ENCODE results near the gene ADSS1. TPM values are rescaled to one million over a fixed set of nuclear protein-coding genes. Genes with fewer than 3 reads are reported as not detected.

ADSS1 gene
- total RNA-seq, 1 donor from 2014 or later, result 6.9 TPM

DNA sequence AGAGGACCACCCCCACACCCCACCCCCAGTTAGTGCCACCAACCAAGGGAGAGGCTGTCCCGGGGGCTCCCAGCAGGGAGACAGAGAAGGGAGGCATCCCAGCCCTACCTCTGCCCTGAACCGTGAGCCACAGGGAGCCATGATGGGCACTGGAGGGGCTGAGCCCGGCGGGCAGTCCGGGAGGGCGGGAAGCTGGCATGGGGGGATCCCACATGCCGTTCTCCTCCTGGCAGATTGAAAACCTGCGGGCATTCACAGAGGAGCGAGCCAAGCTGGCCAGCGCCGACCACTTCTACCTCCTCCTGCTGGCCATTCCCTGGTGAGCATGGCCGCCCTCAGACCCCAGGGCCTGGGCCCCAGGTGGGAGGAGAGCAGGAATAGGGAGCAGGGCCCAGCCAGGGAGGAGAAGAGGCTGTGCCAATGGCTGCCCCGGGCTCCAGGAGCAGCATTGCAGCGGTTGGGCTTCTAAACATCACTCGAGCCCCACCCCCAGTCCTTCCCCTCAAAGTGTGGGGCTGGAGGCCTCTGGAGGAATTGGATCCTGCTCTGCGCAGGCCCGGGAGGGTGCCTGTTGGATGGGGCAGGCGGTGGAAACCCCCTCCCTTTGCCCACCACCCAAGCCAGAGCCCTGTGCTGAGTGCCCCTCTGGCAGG lies 14.5 kb upstream of the ADSS1 start:
- H3K4me3 Mint-ChIP-seq, result no peak overlapping the region
- TF ChIP-seq, protein P1, sequence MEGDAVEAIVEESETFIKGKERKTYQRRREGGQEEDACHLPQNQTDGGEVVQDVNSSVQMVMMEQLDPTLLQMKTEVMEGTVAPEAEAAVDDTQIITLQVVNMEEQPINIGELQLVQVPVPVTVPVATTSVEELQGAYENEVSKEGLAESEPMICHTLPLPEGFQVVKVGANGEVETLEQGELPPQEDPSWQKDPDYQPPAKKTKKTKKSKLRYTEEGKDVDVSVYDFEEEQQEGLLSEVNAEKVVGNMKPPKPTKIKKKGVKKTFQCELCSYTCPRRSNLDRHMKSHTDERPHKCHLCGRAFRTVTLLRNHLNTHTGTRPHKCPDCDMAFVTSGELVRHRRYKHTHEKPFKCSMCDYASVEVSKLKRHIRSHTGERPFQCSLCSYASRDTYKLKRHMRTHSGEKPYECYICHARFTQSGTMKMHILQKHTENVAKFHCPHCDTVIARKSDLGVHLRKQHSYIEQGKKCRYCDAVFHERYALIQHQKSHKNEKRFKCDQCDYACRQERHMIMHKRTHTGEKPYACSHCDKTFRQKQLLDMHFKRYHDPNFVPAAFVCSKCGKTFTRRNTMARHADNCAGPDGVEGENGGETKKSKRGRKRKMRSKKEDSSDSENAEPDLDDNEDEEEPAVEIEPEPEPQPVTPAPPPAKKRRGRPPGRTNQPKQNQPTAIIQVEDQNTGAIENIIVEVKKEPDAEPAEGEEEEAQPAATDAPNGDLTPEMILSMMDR (conservative IDR thresholded peaks at IDR 0.05), result no peak

DNA sequence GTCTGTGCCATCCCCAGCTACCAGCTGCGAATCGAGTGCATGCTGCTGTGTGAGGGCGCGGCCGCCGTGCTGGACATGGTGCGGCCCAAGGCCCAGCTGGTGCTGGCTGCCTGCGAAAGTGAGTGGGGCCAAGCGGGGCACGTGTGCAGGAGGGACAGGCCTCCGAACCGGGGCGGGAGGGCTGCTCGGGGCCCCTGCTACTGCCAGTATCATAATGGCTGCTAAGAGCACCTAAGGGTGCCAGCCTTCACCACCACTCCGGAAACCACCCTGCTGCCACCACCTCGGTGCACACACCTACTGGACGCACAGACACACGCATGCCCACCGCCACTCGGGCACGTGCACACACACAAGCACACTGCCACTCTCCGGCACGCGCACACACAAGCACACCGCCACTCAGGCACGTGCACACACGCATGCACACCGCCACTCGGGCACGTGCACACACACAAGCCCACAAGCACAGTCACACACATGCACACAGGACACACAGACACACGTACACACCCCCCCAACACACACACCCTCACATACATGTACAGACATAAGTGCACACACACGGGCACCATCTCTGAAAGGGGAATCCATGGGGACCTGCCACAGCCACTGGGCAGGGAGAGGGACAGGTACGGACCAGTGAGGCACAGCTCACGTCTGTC lies 13.8 kb upstream of the ADSS1 start:
- peak overlapping the region; percentile 21 for H3K27ac Mint-ChIP-seq

More for the DNA sequence above, 14.5 kb upstream of the ADSS1 start:
- H3K4me1 Mint-ChIP-seq (ENCODE audit: unreplicated experiment), result no peaks in the 10 kb centered on the region
- no peaks in the 10 kb centered on the region for H3K9me3 Mint-ChIP-seq
- H3K27me3 Mint-ChIP-seq, result no peaks in the 10 kb centered on the region
- DNase-seq (ENCODE audit: extremely low spot score, unreplicated experiment), result no peak
- no peaks in the 10 kb centered on the region for H3K36me3 Mint-ChIP-seq
- no peak overlapping the region for H3K27ac Mint-ChIP-seq

GRCh38 chr14:104712881-104713734 lies 10.9 kb upstream of the ADSS1 start:
- Mint-ChIP-seq H3K27me3 (no peaks in the 10 kb centered on the region), H3K36me3 (peaks cover 5% of the 10 kb centered on the region), H3K4me3 (no peak overlapping the region), H3K4me1 (ENCODE audit: unreplicated experiment) (no peaks in the 10 kb centered on the region), H3K27ac (no peak overlapping the region), H3K9me3 (no peaks in the 10 kb centered on the region)
- TF ChIP-seq, protein P1 (conservative IDR thresholded peaks at IDR 0.05), result no peak
- no peak for DNase-seq (ENCODE audit: extremely low spot score, unreplicated experiment)

More for the DNA sequence above, 13.8 kb upstream of the ADSS1 start:
- no peak overlapping the region for H3K4me3 Mint-ChIP-seq
- no peak for DNase-seq (ENCODE audit: extremely low spot score, unreplicated experiment)
- TF ChIP-seq, protein P1 (conservative IDR thresholded peaks at IDR 0.05), result no peak
- no peaks in the 10 kb centered on the region for H3K36me3 Mint-ChIP-seq
- no peaks in the 10 kb centered on the region for H3K9me3 Mint-ChIP-seq
- H3K4me1 Mint-ChIP-seq (ENCODE audit: unreplicated experiment), result no peaks in the 10 kb centered on the region
- no peaks in the 10 kb centered on the region for H3K27me3 Mint-ChIP-seq

DNA sequence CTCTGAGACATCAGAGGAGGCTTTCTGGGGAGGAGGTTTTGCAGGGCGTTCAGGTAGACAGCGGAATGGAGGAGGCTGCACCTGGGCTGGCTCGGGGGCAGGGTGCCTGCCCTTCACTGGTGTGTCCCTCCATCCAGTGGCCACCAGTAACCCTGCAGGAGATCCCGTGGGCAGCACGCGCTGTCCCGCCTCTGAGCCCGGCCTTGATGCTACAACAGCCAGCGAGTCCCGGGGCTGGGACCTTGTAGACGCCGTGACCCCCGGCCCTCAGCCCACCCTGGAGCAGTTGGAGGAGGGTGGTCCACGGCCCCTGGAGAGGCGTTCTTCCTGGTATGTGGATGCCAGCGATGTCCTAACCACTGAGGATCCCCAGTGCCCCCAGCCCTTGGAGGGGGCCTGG lies 10.0 kb upstream of the ADSS1 start:
- Mint-ChIP-seq H3K36me3 (peaks cover 5% of the 10 kb centered on the region), H3K27ac (no peak overlapping the region), H3K4me1 (ENCODE audit: unreplicated experiment) (no peaks in the 10 kb centered on the region), H3K9me3 (no peaks in the 10 kb centered on the region), H3K4me3 (no peak overlapping the region), H3K27me3 (no peaks in the 10 kb centered on the region)
- no peak for DNase-seq (ENCODE audit: extremely low spot score, unreplicated experiment)
- TF ChIP-seq, protein P1 (conservative IDR thresholded peaks at IDR 0.05), result no peak

- no peak overlapping the region for H3K27ac Mint-ChIP-seq
- H3K9me3 Mint-ChIP-seq, result no peaks in the 10 kb centered on the region
- peaks cover 1% of the 10 kb centered on the region for H3K4me1 Mint-ChIP-seq (ENCODE audit: unreplicated experiment)
- no peaks in the 10 kb centered on the region for H3K27me3 Mint-ChIP-seq
- DNase-seq (ENCODE audit: extremely low spot score, unreplicated experiment), result no peak
- peaks cover 5% of the 10 kb centered on the region for H3K36me3 Mint-ChIP-seq
- TF ChIP-seq, protein P1 (conservative IDR thresholded peaks at IDR 0.05), result no peak
- no peak overlapping the region for H3K4me3 Mint-ChIP-seq
Measured at GRCh38 chr14:104714681-104715080, 9.3 kb upstream of the ADSS1 start.

Measured in type B pancreatic cell (in vitro differentiated cells).